ENCODE results near the gene KCNN1.

KCNN1 gene

DNA sequence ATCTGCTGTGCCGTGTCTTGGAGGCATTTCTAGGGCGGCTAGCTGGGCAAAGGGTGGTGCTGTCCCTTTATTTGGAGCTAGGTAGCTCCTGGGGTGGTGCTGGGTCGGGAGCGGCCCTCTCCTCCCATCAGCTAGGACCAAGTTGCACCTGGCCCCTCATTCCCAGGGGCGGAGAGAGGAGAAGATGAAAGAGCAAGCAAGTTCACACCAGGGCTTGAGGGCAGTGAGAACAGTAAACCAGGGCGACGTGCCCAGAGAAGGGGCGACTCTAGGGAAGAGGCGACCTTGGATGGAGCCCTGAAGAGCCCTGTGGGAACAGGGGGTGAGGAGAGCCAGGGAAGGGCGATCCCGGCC, 17.0 kb upstream of the KCNN1 start:
- no peak overlapping the region for H3K27ac ChIP-seq
- H3K4me3 ChIP-seq (IDR thresholded peaks at IDR 0.05; ENCODE audit: insufficient read depth, low read depth, low read length), result no peak overlapping the region
- H3K27me3 ChIP-seq (ENCODE audit: insufficient read depth, low read depth), result peaks cover 67% of the 10 kb centered on the region
- H3K79me2 ChIP-seq (ENCODE audit: insufficient read depth, low read depth), result no peaks in the 10 kb centered on the region
- H4K20me1 ChIP-seq (ENCODE audit: insufficient read depth), result no peaks in the 10 kb centered on the region
- H3K4me2 ChIP-seq, result peak overlapping the region; percentile 84
- TF ChIP-seq, protein P1, sequence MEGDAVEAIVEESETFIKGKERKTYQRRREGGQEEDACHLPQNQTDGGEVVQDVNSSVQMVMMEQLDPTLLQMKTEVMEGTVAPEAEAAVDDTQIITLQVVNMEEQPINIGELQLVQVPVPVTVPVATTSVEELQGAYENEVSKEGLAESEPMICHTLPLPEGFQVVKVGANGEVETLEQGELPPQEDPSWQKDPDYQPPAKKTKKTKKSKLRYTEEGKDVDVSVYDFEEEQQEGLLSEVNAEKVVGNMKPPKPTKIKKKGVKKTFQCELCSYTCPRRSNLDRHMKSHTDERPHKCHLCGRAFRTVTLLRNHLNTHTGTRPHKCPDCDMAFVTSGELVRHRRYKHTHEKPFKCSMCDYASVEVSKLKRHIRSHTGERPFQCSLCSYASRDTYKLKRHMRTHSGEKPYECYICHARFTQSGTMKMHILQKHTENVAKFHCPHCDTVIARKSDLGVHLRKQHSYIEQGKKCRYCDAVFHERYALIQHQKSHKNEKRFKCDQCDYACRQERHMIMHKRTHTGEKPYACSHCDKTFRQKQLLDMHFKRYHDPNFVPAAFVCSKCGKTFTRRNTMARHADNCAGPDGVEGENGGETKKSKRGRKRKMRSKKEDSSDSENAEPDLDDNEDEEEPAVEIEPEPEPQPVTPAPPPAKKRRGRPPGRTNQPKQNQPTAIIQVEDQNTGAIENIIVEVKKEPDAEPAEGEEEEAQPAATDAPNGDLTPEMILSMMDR (conservative IDR thresholded peaks at IDR 0.05; ENCODE audit: low read depth, low read length), result no peak
- no peaks in the 10 kb centered on the region for H3K36me3 ChIP-seq (ENCODE audit: insufficient read depth)
- no peak overlapping the region for H3K9ac ChIP-seq
- H2AFZ ChIP-seq (ENCODE audit: low read depth), result no peak overlapping the region
- H3K4me1 ChIP-seq (ENCODE audit: low read depth, poor library complexity, severe bottlenecking), result peaks cover 52% of the 10 kb centered on the region

DNA sequence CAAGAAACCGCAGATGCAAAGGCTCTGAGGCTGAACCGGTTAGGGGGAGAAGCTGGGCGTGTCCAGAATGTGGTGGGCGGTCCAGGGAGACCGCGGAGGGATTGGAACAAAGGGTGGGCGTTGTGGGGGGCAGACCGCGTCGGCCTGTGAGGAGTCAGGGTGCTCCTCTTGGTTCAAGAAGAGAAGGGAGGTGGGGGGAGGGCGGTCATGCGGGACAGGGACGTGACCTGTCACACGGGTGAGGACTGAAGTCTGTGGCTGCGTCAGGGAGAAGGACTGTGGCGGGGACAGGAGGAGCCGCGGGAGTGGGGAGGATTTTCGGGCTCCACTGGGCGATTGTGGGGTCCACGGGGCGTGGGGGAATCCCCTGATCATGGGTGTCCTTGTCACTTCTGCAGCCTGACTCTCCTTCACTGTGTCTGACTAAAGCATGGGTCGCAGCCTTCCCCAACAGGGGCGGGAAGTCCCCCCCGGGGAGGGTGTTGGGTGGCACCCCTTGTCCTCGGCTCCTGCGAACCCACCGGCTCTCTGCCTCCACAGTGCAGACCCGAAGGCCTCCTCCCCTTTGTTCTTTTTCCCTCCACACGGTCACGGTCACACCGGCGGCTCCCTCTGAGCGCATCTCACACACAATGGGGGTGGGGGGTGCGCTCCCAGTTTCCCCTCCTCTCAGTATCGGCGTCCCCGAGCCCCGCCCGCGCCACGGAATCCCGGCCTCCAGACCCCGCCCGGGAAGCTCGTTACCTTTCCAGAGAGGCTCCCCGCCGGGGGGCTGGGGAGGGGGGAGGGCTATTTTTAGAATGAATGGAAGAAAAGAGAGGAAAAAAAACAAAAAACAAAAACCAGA, 16.4 kb upstream of the KCNN1 start:
- no peaks in the 10 kb centered on the region for H3K79me2 ChIP-seq (ENCODE audit: insufficient read depth, low read depth)
- H3K4me3 ChIP-seq (IDR thresholded peaks at IDR 0.05; ENCODE audit: insufficient read depth, low read depth, low read length), result no peak overlapping the region
- H3K36me3 ChIP-seq (ENCODE audit: insufficient read depth), result no peaks in the 10 kb centered on the region
- H3K9ac ChIP-seq, result no peak overlapping the region
- no peak overlapping the region; the same call in 1 of the 2 replicates for H2AFZ ChIP-seq (ENCODE audit: low read depth)
- H3K27me3 ChIP-seq (ENCODE audit: insufficient read depth, low read depth), result peaks cover 73% of the 10 kb centered on the region
- H3K27ac ChIP-seq, result no peak overlapping the region
- no peaks in the 10 kb centered on the region for H4K20me1 ChIP-seq (ENCODE audit: insufficient read depth)
- H3K4me2 ChIP-seq, result peak overlapping the region; percentile 84
- peaks cover 52% of the 10 kb centered on the region for H3K4me1 ChIP-seq (ENCODE audit: low read depth, poor library complexity, severe bottlenecking)
- TF ChIP-seq, protein P1 (conservative IDR thresholded peaks at IDR 0.05; ENCODE audit: low read depth, low read length), result no peak

DNA sequence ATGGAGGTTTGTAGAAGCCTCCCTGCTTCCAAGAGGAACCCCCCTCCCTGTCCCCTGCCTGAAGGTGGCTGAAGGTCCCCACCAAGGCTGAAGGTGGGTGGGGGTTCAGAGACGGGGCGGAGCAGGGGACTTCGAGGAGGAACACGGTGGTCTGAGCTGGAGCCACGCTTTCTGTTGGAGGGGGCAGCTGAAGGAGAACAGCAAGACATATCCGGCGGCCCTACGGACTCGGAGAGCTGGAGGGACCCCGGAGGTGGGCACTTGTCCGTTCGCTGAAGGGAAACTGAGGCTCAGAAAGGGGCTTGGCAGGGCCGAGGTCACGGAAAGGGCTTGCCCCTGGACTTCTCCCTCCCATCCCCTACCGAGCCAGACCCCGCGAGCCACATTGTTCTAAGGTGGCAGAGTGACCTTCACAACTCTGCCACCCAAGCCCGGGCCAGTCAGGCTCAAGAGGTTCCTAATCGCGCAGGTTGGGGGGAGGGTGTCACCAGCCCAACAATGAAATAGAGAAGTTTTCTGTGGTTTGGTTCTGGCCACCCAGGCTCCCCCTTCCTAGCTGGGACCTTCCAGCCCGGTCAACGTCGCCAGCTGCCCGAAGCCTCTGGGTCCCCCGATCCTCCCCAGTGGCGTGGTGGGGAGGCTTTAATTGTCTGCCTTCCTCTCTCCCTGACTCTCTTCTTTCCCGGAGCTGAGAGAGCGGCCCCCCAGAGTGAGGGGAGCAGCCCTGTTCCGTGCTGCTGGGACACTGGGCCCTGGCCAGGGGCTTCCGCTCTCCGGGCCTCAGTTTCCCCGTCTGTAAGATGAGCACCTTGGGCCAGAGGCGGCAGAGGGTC, 15.5 kb upstream of the KCNN1 start:
- Histone ChIP-seq H3K27ac (no peak overlapping the region), H3K27me3 (ENCODE audit: insufficient read depth, low read depth) (peaks cover 79% of the 10 kb centered on the region), H3K36me3 (ENCODE audit: insufficient read depth) (no peaks in the 10 kb centered on the region), H3K9ac (no peak overlapping the region), H3K4me3 (IDR thresholded peaks at IDR 0.05; ENCODE audit: insufficient read depth, low read depth, low read length) (no peak overlapping the region), H2AFZ (ENCODE audit: low read depth) (no peak overlapping the region), H4K20me1 (ENCODE audit: insufficient read depth) (no peaks in the 10 kb centered on the region), H3K79me2 (ENCODE audit: insufficient read depth, low read depth) (no peaks in the 10 kb centered on the region), H3K4me2 (peak overlapping the region; percentile 84), H3K4me1 (ENCODE audit: low read depth, poor library complexity, severe bottlenecking) (peaks cover 51% of the 10 kb centered on the region)
- TF ChIP-seq, protein P1 (conservative IDR thresholded peaks at IDR 0.05; ENCODE audit: low read depth, low read length), result no peak

DNA sequence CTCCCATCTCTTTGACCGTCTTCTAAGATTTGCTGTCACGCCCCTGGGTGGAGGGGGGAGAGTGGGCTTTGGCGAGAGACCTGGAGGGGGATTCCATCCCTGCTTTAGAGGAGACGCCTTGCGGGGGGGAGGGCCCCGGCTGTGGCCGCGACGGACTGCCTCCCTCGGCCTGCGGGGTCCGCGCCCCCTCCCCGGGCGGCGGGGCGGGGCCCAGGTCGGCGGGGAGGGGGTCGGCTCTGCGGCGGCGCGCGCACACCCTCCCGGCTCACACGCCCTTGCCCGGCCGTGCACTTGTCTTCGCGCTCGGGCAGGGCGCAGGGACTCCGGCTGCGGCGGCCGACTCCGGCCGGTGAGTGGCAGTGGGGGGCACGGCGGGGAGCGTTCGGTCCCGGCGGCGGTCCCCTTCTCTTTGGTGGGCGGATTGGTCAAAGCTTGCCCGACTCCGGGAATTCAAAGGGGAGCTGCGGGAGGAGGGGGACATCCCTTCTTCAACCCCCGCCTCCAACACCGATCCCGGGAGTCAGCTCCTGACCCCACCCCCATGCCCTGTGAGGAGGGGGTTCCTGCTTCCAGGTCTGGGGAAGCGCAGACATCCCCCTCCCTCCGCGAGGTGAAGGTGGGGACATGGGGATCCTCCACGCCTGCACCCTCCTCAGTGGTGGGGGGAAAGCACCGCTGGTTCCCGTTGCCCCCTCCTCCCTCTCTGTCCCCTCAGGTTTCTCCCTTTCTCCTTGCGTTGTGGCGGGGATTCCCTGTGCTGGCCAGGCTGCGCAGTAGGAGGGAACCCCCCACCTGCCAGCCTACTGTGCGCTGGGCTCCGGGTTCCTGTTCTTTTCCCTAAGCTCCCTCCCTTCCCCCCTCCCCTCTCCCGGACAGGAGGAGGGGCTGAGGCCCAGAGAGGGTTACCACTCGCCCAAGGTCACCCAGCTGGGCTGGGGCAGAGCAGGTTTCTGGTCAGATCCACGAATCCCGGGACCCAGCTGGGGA, 14.6 kb upstream of the KCNN1 start:
- Histone ChIP-seq H3K27me3 (ENCODE audit: insufficient read depth, low read depth) (peaks cover 83% of the 10 kb centered on the region), H3K4me3 (IDR thresholded peaks at IDR 0.05; ENCODE audit: insufficient read depth, low read depth, low read length) (no peak overlapping the region), H3K9ac (no peak overlapping the region), H3K79me2 (ENCODE audit: insufficient read depth, low read depth) (no peaks in the 10 kb centered on the region), H4K20me1 (ENCODE audit: insufficient read depth) (no peaks in the 10 kb centered on the region), H3K4me2 (peak overlapping the region; percentile 84), H3K36me3 (ENCODE audit: insufficient read depth) (no peaks in the 10 kb centered on the region), H3K27ac (no peak overlapping the region), H2AFZ (ENCODE audit: low read depth) (no peak overlapping the region), H3K4me1 (ENCODE audit: low read depth, poor library complexity, severe bottlenecking) (peaks cover 42% of the 10 kb centered on the region)
- TF ChIP-seq, protein P1 (conservative IDR thresholded peaks at IDR 0.05; ENCODE audit: low read depth, low read length), result no peak

Data from KMS-11 (cell line).